Astrocyte (in vitro differentiated cells and primary cell): ENCODE measurements around the gene PTPRD.

Source experiments
- CTCF ChIP-seq: IDR thresholded peaks from 2 replicates; pipeline ENCODE4 v1.5.1; 2011; ENCODE audit warnings: low read depth, mild to moderate bottlenecking, inconsistent platforms, low read length, moderate library complexity; ENCODE audit not compliant: insufficient read depth
- EZH2 ChIP-seq: IDR thresholded peaks from 2 replicates; pipeline ENCODE4 v1.6.1; 2012; ENCODE audit warnings: mild to moderate bottlenecking, low read length, inconsistent platforms; ENCODE audit not compliant: insufficient read depth

DNA sequence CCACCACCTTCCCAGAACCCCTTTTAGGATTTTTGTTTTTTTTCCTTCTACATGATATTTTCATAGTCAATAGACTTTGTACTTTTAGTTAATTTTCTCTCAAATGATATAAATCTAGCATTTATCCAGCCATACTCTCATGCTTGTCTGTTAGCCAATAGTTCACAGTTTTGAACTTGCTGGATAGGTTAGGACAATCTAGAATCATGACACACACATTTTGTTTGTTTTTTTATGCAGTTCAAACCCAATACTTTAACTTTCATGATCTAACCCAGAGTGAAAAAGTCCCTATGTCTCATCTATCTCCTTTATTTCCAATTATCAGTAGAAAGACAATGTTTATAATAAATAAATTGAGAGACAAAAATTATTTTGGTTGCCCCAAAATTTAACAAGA, 2303.5 kb downstream of the PTPRD start:
- TF ChIP-seq CTCF (no peak), EZH2 (no peak)
